MCF 10A (cell line): Measurements from ENCODE around the gene OR8B8. TPM values are rescaled to one million over a fixed set of nuclear protein-coding genes. Genes with fewer than 3 reads are reported as not detected.
"Not testable (repeated sequence)": the region's sequence is repeated elsewhere in the genome, so short reads cannot be mapped to it uniquely, and the experiment has no call there.

Source experiments
- BruUV-seq: library from RNA; stranded (reverse); fragments of 400-500 nt; replicated peaks from 2 replicates; lab custom pipeline; 2021; lab: Mats Ljungman, UMichigan
- CTCF ChIA-PET: fragments of 300-600 bp; sonication (Branson Sonifier 250); formaldehyde crosslinking; extraction: SDS; loops from one replicate; lab custom pipeline; 2021; ENCODE audit warnings: antibody characterized with exemption, inconsistent platforms; lab: Yijun Ruan, JAX
- POLR2A ChIA-PET: fragments of 300-600, 350-650 bp; sonication (Branson Sonifier 250); formaldehyde crosslinking; extraction: SDS; loops from one replicate; lab custom pipeline; 2020; ENCODE audit warnings: antibody characterized with exemption, inconsistent platforms; lab: Yijun Ruan, JAX
- DNase-seq: peaks from one replicate; pipeline ENCODE4 v3.0.0-alpha.2; 2018; ENCODE audit not compliant: unreplicated experiment
- H3K27ac Mint-ChIP-seq: one replicate; pipeline ENCODE4 v1.8.0; 2022; ENCODE audit warnings: mild to moderate bottlenecking, low read depth, mixed read lengths; ENCODE audit not compliant: unreplicated experiment
- H3K27me3 Mint-ChIP-seq: one replicate; pipeline ENCODE4 v1.8.0; 2022; ENCODE audit warnings: mixed read lengths; ENCODE audit not compliant: insufficient read depth, unreplicated experiment
- H3K36me3 Mint-ChIP-seq: one replicate; pipeline ENCODE4 v1.8.0; 2022; ENCODE audit warnings: mild to moderate bottlenecking, moderate library complexity, mixed read lengths; ENCODE audit not compliant: insufficient read depth, unreplicated experiment
- H3K4me1 Mint-ChIP-seq: one replicate; pipeline ENCODE4 v1.8.0; 2022; ENCODE audit warnings: mixed read lengths; ENCODE audit not compliant: insufficient read depth, unreplicated experiment
- H3K4me3 Mint-ChIP-seq: one replicate; pipeline ENCODE4 v1.8.0; 2022; ENCODE audit warnings: mild to moderate bottlenecking, moderate library complexity, mixed read lengths; ENCODE audit not compliant: unreplicated experiment
- H3K9me3 Mint-ChIP-seq: one replicate; pipeline ENCODE4 v1.8.0; 2022; ENCODE audit warnings: mixed read lengths; ENCODE audit not compliant: unreplicated experiment
- intact Hi-C: fragments of 100-400 bp; cut with micrococcal nuclease; formaldehyde crosslinking; loops from 2 replicates; pipeline ENCODE4 v1.14.1; 2022
- total RNA-seq: library from RNA; stranded (reverse); gene quantifications from 2 replicates; pipeline ENCODE4 v1.2.3, GENCODE V29; 2022
- TF ChIP-seq, protein P1 (sequence below): fragments of 200-600 bp; IDR thresholded peaks from one replicate; pipeline ENCODE4 v1.8.0; 2022; ENCODE audit warnings: antibody characterized with exemption, mild to moderate bottlenecking; ENCODE audit not compliant: unreplicated experiment

The OR8B8 gene
- total RNA-seq, 1 experiment from 2014 or later, result not detected

GRCh38 chr11:124409906-124410305 is 35.6 kb downstream of the OR8B8 start:
- Mint-ChIP-seq H3K27me3 (peaks cover 86% of the 10 kb centered on the region), H3K4me1 (no peaks in the 10 kb centered on the region), H3K4me3 (no peak overlapping the region), H3K36me3 (no peaks in the 10 kb centered on the region), H3K9me3 (no peaks in the 10 kb centered on the region), H3K27ac (no peak overlapping the region)
- ChIA-PET CTCF (interaction anchor here (0.8 kb wide), 1 partner anchor 176 kb away, joined by 3 read pairs; no protein-coding TSS in a partner anchor), POLR2A (no interaction called here)
- BruUV-seq, result no TSS peak
- intact Hi-C loops, result loop anchor here (10.0 kb wide), 1 partner anchor 425 kb away; no protein-coding TSS in a partner anchor
- no peak for DNase-seq
- TF ChIP-seq, protein P1, sequence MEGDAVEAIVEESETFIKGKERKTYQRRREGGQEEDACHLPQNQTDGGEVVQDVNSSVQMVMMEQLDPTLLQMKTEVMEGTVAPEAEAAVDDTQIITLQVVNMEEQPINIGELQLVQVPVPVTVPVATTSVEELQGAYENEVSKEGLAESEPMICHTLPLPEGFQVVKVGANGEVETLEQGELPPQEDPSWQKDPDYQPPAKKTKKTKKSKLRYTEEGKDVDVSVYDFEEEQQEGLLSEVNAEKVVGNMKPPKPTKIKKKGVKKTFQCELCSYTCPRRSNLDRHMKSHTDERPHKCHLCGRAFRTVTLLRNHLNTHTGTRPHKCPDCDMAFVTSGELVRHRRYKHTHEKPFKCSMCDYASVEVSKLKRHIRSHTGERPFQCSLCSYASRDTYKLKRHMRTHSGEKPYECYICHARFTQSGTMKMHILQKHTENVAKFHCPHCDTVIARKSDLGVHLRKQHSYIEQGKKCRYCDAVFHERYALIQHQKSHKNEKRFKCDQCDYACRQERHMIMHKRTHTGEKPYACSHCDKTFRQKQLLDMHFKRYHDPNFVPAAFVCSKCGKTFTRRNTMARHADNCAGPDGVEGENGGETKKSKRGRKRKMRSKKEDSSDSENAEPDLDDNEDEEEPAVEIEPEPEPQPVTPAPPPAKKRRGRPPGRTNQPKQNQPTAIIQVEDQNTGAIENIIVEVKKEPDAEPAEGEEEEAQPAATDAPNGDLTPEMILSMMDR, result no peak

DNA sequence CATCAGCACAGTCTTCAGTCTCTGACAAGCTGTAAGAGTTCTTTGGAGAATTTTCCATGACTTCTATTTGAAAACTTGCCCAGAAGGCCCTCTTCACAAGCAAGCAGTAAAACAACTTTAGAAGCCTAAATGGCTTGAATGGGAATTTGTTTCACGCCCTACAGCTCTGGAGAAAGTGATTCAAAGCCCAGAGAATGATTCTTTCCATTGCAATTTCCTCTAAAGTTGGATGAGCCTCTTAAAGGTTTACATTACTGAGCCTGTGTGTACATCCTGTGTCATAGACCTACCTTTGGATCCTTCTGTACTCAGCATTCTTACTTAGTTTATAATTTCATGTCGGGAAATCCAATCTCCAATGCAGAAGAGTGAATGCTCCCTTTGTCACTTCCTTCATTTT is 39.9 kb downstream of the OR8B8 start:
- H3K4me3 Mint-ChIP-seq, result no peak overlapping the region
- no peak for DNase-seq
- TF ChIP-seq, protein P1, result no peak
- no peak overlapping the region for H3K27ac Mint-ChIP-seq
- no peaks in the 10 kb centered on the region for H3K36me3 Mint-ChIP-seq
- BruUV-seq, result no TSS peak
- no peaks in the 10 kb centered on the region for H3K9me3 Mint-ChIP-seq
- H3K4me1 Mint-ChIP-seq, result no peaks in the 10 kb centered on the region
- CTCF ChIA-PET, result interaction anchor here (0.7 kb wide), 1 partner anchor 188 kb away, joined by 3 read pairs; no protein-coding TSS in a partner anchor
- POLR2A ChIA-PET, result no interaction called here
- intact Hi-C loops, result loop anchor here (10.0 kb wide), 1 partner anchor 429 kb away; no protein-coding TSS in a partner anchor
- peaks cover 64% of the 10 kb centered on the region for H3K27me3 Mint-ChIP-seq

DNA sequence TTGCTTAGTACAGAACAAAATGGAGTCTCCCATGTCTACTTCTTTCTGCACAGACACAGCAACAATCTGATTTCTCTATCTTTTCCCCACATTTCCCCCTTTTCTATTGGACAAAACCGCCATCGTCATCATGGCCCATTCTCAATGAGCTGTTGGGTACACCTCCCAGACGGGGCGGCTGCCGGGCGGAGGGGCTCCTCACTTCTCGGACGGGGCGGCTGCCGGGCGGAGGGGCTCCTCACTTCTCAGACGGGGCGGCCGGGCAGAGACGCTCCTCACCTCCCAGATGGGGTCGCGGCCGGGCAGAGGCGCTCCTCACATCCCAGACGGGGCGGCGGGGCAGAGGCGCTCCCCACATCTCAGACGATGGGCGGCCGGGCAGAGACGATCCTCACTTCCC is 42.3 kb downstream of the OR8B8 start:
- intact Hi-C loops, result loop anchor here (5.0 to 10.0 kb wide), 2 partner anchors 331 to 432 kb away; no protein-coding TSS in a partner anchor
- not testable (repeated sequence) for DNase-seq, BruUV-seq, H3K4me3 Mint-ChIP-seq, H3K36me3 Mint-ChIP-seq, H3K4me1 Mint-ChIP-seq, H3K27ac Mint-ChIP-seq, H3K9me3 Mint-ChIP-seq
- peaks cover 40% of the 10 kb centered on the region for H3K27me3 Mint-ChIP-seq
- ChIA-PET CTCF (interaction anchor here (0.6 to 3.1 kb wide), 13 partner anchors 8 to 397 kb away, joined by 3 to 20 read pairs (median 4); partner anchors contain the start of gene MSANTD2), POLR2A (interaction anchor here (0.6 kb wide), 1 partner anchor 167 kb away, joined by 3 read pairs; the partner anchor contains the start of gene OR8A1)

GRCh38 chr11:124402326-124402922 is 43.1 kb downstream of the OR8B8 start:
- TF ChIP-seq, protein P1, result peak; percentile 69
- ChIA-PET CTCF (interaction anchor here (0.5 to 3.1 kb wide), 50 partner anchors 8 to 1007 kb away, joined by 3 to 20 read pairs (median 4); partner anchors contain the start of genes MSANTD2, OR8B2, OR8B4 and TBRG1), POLR2A (interaction anchor here (0.6 to 1.0 kb wide), 4 partner anchors 19 to 321 kb away, joined by 3 to 4 read pairs (median 3); partner anchors contain the start of gene OR8A1)
- H3K36me3 Mint-ChIP-seq, result no peaks in the 10 kb centered on the region
- H3K4me3 Mint-ChIP-seq, result no peak overlapping the region
- H3K9me3 Mint-ChIP-seq, result no peaks in the 10 kb centered on the region
- no peaks in the 10 kb centered on the region for H3K4me1 Mint-ChIP-seq
- DNase-seq, result peak; percentile 90
- intact Hi-C loops, result loop anchor here (1.0 to 10.0 kb wide), 3 partner anchors 294 to 432 kb away; no protein-coding TSS in a partner anchor
- no TSS peak for BruUV-seq
- peaks cover 33% of the 10 kb centered on the region for H3K27me3 Mint-ChIP-seq
- no peak overlapping the region for H3K27ac Mint-ChIP-seq
